ENCODE measurements around the gene WDCP.

WDCP gene

DNA sequence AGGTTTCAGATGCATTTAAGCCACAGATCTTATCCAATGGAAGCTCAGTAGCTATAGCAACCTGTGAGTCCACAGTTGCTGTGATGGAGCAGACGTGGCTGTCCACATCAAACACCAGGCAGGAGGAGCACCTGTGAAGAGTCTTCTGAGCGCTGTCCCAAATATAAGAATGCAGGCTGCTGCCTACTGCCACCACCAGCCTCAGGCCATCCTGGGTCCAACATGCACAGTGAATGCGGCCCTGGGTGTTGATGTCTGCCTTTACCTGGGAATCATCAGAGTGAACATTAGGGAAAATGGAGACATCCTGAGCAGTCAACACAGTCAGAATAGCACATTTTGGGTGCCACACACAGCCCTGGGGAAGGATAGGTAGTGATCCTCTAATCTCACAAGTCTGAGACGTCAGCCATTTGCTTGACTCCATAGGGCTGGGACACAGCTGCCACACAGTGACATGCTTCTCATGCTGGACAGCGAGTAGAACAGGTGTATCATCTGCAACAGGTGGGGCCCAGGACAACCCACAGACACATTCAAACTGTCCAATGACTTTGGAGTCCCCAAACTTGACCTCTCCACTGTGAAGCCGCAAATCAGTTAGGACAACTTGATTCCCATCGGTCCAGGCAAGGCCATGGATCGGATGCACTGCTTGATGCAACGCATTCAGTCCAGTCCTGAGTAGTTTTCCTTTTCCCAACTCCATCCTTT is 8.2 kb downstream of the WDCP start:
- H3K36me3 ChIP-seq (replicated peaks; ENCODE audit: insufficient read depth, low read length): no peaks in the 10 kb centered on the region
- no peak overlapping the region for H3K4me2 ChIP-seq (ENCODE audit: low read depth, low read length)
- H4K20me1 ChIP-seq (ENCODE audit: insufficient read depth, low read length): no peaks in the 10 kb centered on the region
- H3K79me2 ChIP-seq (ENCODE audit: low read length): no peaks in the 10 kb centered on the region
- no peaks in the 10 kb centered on the region for H3K4me1 ChIP-seq (ENCODE audit: low read length)
- no peak for DNase-seq
- no peaks in the 10 kb centered on the region for H3K9me3 ChIP-seq (replicated peaks; ENCODE audit: insufficient read depth, low read length)
- no peaks in the 10 kb centered on the region for H3F3A ChIP-seq (ENCODE audit: insufficient read depth, low read length)
- no peaks in the 10 kb centered on the region for H3K9me2 ChIP-seq (replicated peaks; ENCODE audit: insufficient read depth, low read length)
- TF ChIP-seq EZH2 (optimal IDR thresholded peaks at IDR 0.05; ENCODE audit: low read depth, low read length) (no peak), EZH2phosphoT487 (IDR thresholded peaks at IDR 0.05; ENCODE audit: low read length) (no peak)
- TF ChIP-seq, protein P1, sequence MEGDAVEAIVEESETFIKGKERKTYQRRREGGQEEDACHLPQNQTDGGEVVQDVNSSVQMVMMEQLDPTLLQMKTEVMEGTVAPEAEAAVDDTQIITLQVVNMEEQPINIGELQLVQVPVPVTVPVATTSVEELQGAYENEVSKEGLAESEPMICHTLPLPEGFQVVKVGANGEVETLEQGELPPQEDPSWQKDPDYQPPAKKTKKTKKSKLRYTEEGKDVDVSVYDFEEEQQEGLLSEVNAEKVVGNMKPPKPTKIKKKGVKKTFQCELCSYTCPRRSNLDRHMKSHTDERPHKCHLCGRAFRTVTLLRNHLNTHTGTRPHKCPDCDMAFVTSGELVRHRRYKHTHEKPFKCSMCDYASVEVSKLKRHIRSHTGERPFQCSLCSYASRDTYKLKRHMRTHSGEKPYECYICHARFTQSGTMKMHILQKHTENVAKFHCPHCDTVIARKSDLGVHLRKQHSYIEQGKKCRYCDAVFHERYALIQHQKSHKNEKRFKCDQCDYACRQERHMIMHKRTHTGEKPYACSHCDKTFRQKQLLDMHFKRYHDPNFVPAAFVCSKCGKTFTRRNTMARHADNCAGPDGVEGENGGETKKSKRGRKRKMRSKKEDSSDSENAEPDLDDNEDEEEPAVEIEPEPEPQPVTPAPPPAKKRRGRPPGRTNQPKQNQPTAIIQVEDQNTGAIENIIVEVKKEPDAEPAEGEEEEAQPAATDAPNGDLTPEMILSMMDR (IDR thresholded peaks at IDR 0.05; ENCODE audit: low read length): no peak
- H3K4me3 ChIP-seq (ENCODE audit: low read length): no peak overlapping the region
- H3K9ac ChIP-seq (ENCODE audit: low read length): no peak overlapping the region
- H3K27ac ChIP-seq (ENCODE audit: low read length): no peak overlapping the region
- no peak overlapping the region for H2AFZ ChIP-seq (ENCODE audit: low read length)
- H3K27me3 ChIP-seq (replicated peaks; ENCODE audit: insufficient read depth, low read length): no peaks in the 10 kb centered on the region

DNA sequence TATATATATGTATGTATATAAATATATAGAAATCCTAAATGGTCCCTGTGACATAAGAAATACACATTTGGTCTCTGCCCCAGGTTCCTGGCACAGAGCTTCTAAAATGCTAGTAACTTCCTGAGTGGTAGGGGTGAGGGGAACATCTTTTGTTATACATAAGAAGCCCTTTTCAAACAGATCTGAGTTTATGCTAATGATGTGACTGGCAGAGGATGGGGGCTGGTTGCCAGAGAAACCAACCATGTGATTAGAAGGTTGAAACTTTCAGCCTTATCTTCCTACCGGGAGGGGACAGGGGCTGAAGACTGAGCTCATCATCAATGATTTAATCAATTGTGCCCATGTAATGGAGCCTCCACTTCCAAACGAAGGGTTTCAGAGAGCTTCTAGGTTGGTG is 21.0 kb downstream of the WDCP start:
- Histone ChIP-seq H3K4me2 (ENCODE audit: low read depth, low read length) (no peak overlapping the region), H4K20me1 (ENCODE audit: insufficient read depth, low read length) (no peaks in the 10 kb centered on the region), H3K9me2 (replicated peaks; ENCODE audit: insufficient read depth, low read length) (no peaks in the 10 kb centered on the region), H3K9ac (ENCODE audit: low read length) (no peak overlapping the region), H3K4me1 (ENCODE audit: low read length) (no peaks in the 10 kb centered on the region), H3K36me3 (replicated peaks; ENCODE audit: insufficient read depth, low read length) (no peaks in the 10 kb centered on the region), H3K9me3 (replicated peaks; ENCODE audit: insufficient read depth, low read length) (no peaks in the 10 kb centered on the region), H2AFZ (ENCODE audit: low read length) (no peak overlapping the region), H3F3A (ENCODE audit: insufficient read depth, low read length) (no peaks in the 10 kb centered on the region), H3K27ac (ENCODE audit: low read length) (no peak overlapping the region), H3K27me3 (replicated peaks; ENCODE audit: insufficient read depth, low read length) (no peaks in the 10 kb centered on the region), H3K4me3 (ENCODE audit: low read length) (no peak overlapping the region), H3K79me2 (ENCODE audit: low read length) (no peaks in the 10 kb centered on the region)
- TF ChIP-seq, protein P1 (IDR thresholded peaks at IDR 0.05; ENCODE audit: low read length): no peak
- no peak for TF ChIP-seq EZH2 (optimal IDR thresholded peaks at IDR 0.05; ENCODE audit: low read depth, low read length)
- TF ChIP-seq EZH2phosphoT487 (IDR thresholded peaks at IDR 0.05; ENCODE audit: low read length): no peak
- no peak for DNase-seq

DNA sequence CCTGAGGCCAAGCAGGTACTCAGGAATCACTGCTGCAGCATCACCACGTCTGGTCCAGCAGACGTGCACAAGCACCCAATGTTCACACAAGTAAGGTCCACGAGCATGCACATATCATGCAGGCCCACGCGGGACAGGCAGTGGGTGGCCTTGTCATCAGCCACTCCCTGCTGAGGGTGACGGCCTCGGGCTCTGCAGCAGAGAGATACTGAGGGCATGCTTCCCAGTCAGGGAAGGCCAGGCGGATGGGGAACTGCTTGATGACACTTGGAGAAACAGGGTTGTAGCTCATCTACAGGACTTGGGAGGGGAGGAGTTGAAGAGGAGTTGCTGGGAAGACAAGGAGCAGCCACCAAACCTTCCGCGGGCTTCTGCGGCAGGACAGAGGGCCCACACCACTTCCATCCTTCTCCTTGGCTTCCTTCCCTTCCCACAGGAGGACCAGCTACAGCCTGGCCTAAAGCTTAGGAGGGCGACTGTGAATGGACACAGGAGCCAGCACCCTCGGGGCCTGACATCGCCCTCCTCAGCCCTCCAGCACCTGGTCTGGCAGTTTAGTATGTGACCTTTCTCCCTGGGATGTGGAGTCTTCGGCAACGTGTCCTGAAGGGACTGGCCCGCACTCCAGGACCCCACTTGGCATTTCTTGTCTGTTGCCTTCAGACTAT is 22.1 kb downstream of the WDCP start:
- Histone ChIP-seq H4K20me1 (ENCODE audit: insufficient read depth, low read length) (no peaks in the 10 kb centered on the region), H3K27me3 (replicated peaks; ENCODE audit: insufficient read depth, low read length) (no peaks in the 10 kb centered on the region), H3K9me2 (replicated peaks; ENCODE audit: insufficient read depth, low read length) (no peaks in the 10 kb centered on the region), H3K36me3 (replicated peaks; ENCODE audit: insufficient read depth, low read length) (no peaks in the 10 kb centered on the region), H3K27ac (ENCODE audit: low read length) (no peak overlapping the region), H3K4me2 (ENCODE audit: low read depth, low read length) (no peak overlapping the region), H3K4me1 (ENCODE audit: low read length) (no peaks in the 10 kb centered on the region), H3K79me2 (ENCODE audit: low read length) (no peaks in the 10 kb centered on the region), H3K9me3 (replicated peaks; ENCODE audit: insufficient read depth, low read length) (no peaks in the 10 kb centered on the region), H2AFZ (ENCODE audit: low read length) (no peak overlapping the region), H3K9ac (ENCODE audit: low read length) (no peak overlapping the region), H3F3A (ENCODE audit: insufficient read depth, low read length) (no peaks in the 10 kb centered on the region), H3K4me3 (ENCODE audit: low read length) (no peak overlapping the region)
- TF ChIP-seq, protein P1 (IDR thresholded peaks at IDR 0.05; ENCODE audit: low read length): no peak
- TF ChIP-seq EZH2phosphoT487 (IDR thresholded peaks at IDR 0.05; ENCODE audit: low read length) (no peak), EZH2 (optimal IDR thresholded peaks at IDR 0.05; ENCODE audit: low read depth, low read length) (no peak)
- DNase-seq: no peak

Data from MM.1S (cell line).